SU-DHL-6 (cell line): Measurements from ENCODE around the gene ALDH1A1.

Experiments
- CTCF ChIP-seq: fragments of 200-600 bp; sonication (generic); IDR thresholded peaks from one replicate; pipeline ENCODE4 v1.5.1; 2017; ENCODE audit warnings: antibody characterized with exemption, mild to moderate bottlenecking, low read length, moderate library complexity; ENCODE audit not compliant: insufficient read depth, poor library complexity, severe bottlenecking
- EZH2phosphoT487 ChIP-seq: fragments of 200-600 bp; sonication (generic), shearing (Covaris generic); conservative IDR thresholded peaks from 2 replicates; pipeline ENCODE4 v1.6.1; 2018; ENCODE audit warnings: mild to moderate bottlenecking, antibody characterized with exemption, low read length, moderate library complexity, mixed read lengths

- TF ChIP-seq CTCF (no peak), EZH2phosphoT487 (no peak)
Measured at GRCh38 chr9:72857624-72857996, 95.2 kb downstream of the ALDH1A1 start.
